Neuronal stem cell (in vitro differentiated cells): ENCODE data around the gene MTMR3.

Experiments
- DNase-seq: peaks from one replicate; pipeline ENCODE4 v3.0.0-alpha.2; 2013; ENCODE audit warnings: low spot score
- H2AFZ ChIP-seq: one replicate; pipeline ENCODE4 v1.6.1; 2013; ENCODE audit warnings: mild to moderate bottlenecking, low read length, inconsistent platforms
- H2AK5ac ChIP-seq: 2 replicates; pipeline ENCODE4 v1.6.1; 2013; ENCODE audit warnings: low read depth, mild to moderate bottlenecking, inconsistent platforms, low read length, moderate library complexity, mixed read lengths
- H2BK120ac ChIP-seq: 2 replicates; pipeline ENCODE4 v1.6.1; 2013; ENCODE audit warnings: low read depth, mild to moderate bottlenecking, inconsistent platforms, low read length, moderate library complexity, mixed read lengths
- H2BK12ac ChIP-seq: one replicate; pipeline ENCODE4 v1.6.1; 2013; ENCODE audit warnings: low read length, inconsistent platforms
- H2BK15ac ChIP-seq: 2 replicates; pipeline ENCODE4 v1.6.1; 2013; ENCODE audit warnings: mild to moderate bottlenecking, low read length, inconsistent platforms, mixed read lengths
- H2BK5ac ChIP-seq: one replicate; pipeline ENCODE4 v1.6.1; 2013; ENCODE audit warnings: inconsistent platforms, mild to moderate bottlenecking, low read length, moderate library complexity
- H3K14ac ChIP-seq: one replicate; pipeline ENCODE4 v1.6.1; 2013; ENCODE audit warnings: low read length, inconsistent platforms
- H3K18ac ChIP-seq: 2 replicates; pipeline ENCODE4 v1.6.1; 2013; ENCODE audit warnings: low read length, inconsistent platforms
- H3K23ac ChIP-seq: 2 replicates; pipeline ENCODE4 v1.6.1; 2013; ENCODE audit warnings: low read depth, mild to moderate bottlenecking, mixed read lengths, low read length, inconsistent platforms; ENCODE audit not compliant: poor library complexity
- H3K27ac ChIP-seq: replicated peaks from 3 replicates; pipeline ENCODE4 v1.5.1; 2013; ENCODE audit warnings: low read length, inconsistent platforms
- H3K27me3 ChIP-seq, 3 experiments: 2 replicates each; pipeline ENCODE4 v1.6.1; 2013; ENCODE audit warnings: low read length in 3 of 3, mild to moderate bottlenecking in 2 of 3, inconsistent platforms in 1 of 3, low read depth in 1 of 3, mixed read lengths in 1 of 3, moderate library complexity in 1 of 3; ENCODE audit not compliant: control insufficient read depth in 3 of 3, insufficient read depth in 3 of 3
- H3K36me3 ChIP-seq, 2 donors: replicated peaks in 1 of 2; 2 replicates each; pipeline ENCODE4 v1.6.1; 2013; ENCODE audit warnings: low read length in 2 of 2; ENCODE audit not compliant: control insufficient read depth in 2 of 2, insufficient read depth in 2 of 2
- H3K4ac ChIP-seq: 2 replicates; pipeline ENCODE4 v1.6.1; 2013; ENCODE audit warnings: inconsistent platforms, mild to moderate bottlenecking, low read length, moderate library complexity
- H3K4me1 ChIP-seq, 2 donors: 1 replicate in 1 of 2; 2 replicates in 1 of 2; pipeline ENCODE4 v1.6.1; 2013; ENCODE audit warnings: low read length in 2 of 2, low read depth in 1 of 2; ENCODE audit not compliant: control insufficient read depth in 2 of 2, insufficient read depth in 1 of 2
- H3K4me2 ChIP-seq: one replicate; pipeline ENCODE4 v1.6.1; 2013; ENCODE audit warnings: mild to moderate bottlenecking, low read length, inconsistent platforms; ENCODE audit not compliant: insufficient read depth, poor library complexity, severe bottlenecking
- H3K4me3 ChIP-seq, 2 donors: 2 replicates each; pipeline ENCODE4 v1.5.1; 2013; ENCODE audit warnings: low read length in 2 of 2, mild to moderate bottlenecking in 2 of 2, inconsistent platforms in 1 of 2, moderate library complexity in 1 of 2
- H3K79me1 ChIP-seq: one replicate; pipeline ENCODE4 v1.6.1; 2013; ENCODE audit warnings: low read depth, mild to moderate bottlenecking, inconsistent platforms, low read length, moderate library complexity
- H3K9ac ChIP-seq: one replicate; pipeline ENCODE4 v1.6.1; 2013; ENCODE audit warnings: mild to moderate bottlenecking, low read depth, low read length, inconsistent platforms; ENCODE audit not compliant: poor library complexity
- H3K9me3 ChIP-seq, 2 donors: replicated peaks in 1 of 2; 2 replicates each; pipeline versions ENCODE3 to v1.6.1; 2013; ENCODE audit warnings: low read length in 2 of 2, mild to moderate bottlenecking in 2 of 2, inconsistent platforms in 1 of 2, low read depth in 1 of 2, mixed read lengths in 1 of 2, moderate library complexity in 1 of 2; ENCODE audit not compliant: control insufficient read depth in 2 of 2, insufficient read depth in 1 of 2
- H4K8ac ChIP-seq: one replicate; pipeline ENCODE4 v1.6.1; 2013; ENCODE audit warnings: low read depth, mild to moderate bottlenecking, inconsistent platforms, low read length, moderate library complexity
- H4K91ac ChIP-seq: one replicate; pipeline ENCODE4 v1.6.1; 2013; ENCODE audit warnings: low read length, low read depth, mild to moderate bottlenecking, inconsistent platforms; ENCODE audit not compliant: poor library complexity
- WGBS, 2 donors: extraction: QIAGEN DNeasy Blood & Tissue Kit; methylation state at CpG; one replicate each; pipeline ENCODE4 v1.1.7; 2013; ENCODE audit warnings: missing lambda C conversion rate in 2 of 2, mixed read lengths in 1 of 2; ENCODE audit not compliant: insufficient read length in 2 of 2, insufficient replicate concordance in 1 of 2; ENCODE audit errors: extremely low coverage in 2 of 2; 5-methylcytosine and 5-hydroxymethylcytosine counted together

MTMR3 gene

DNA sequence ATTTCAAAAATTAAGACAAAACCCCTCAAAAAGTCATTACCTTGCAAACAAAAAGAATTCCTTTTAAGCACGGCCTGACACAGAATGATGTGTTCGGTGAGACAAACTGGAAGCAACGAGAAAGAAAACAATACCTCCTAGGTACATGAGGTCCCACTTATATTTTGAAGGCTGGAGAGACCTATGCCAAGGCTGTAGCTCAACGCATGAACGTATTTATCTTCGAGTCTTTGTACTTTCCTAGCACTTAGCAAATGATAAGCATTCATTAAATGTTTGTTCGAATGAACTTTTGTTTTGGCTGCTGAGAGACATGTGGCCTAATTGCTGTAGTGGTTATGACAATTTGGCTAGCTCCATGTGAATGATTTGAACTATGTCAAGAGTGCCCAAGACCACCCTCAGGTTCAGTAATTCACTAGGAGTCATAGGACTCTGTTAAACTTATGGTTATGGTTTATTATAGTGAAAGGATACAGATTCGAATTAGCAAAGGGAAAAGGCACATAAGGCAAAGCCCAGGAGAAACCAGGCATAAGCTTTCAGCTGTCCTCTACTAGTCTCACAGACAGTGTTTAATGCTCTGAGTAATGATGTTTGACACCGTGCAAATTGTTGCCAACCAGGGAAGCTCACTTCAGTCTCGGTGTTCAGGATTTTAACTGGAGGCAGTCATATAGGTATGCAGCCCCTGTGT is 171.2 kb downstream of the MTMR3 start:
- H3K4me2 ChIP-seq: no peak overlapping the region
- no peak overlapping the region for H3K18ac ChIP-seq
- no peak overlapping the region for H2BK12ac ChIP-seq
- no peak overlapping the region for H3K4me3 ChIP-seq
- H2BK120ac ChIP-seq: no peak overlapping the region
- peaks cover 0 to 10% of the 10 kb centered on the region in 2 donors for H3K9me3 ChIP-seq
- no peak overlapping the region for H3K27ac ChIP-seq
- no CpG with 5 or more reads among the region's 10 CpGs for WGBS, 2 donors
- no peak overlapping the region for H3K23ac ChIP-seq
- H3K9ac ChIP-seq: no peak overlapping the region
- no peak overlapping the region for H2AK5ac ChIP-seq
- no peak for DNase-seq
- H4K91ac ChIP-seq: no peak overlapping the region
- no peaks in the 10 kb centered on the region for H3K36me3 ChIP-seq
- H3K4ac ChIP-seq: no peak overlapping the region
- no peak overlapping the region for H3K14ac ChIP-seq
- H4K8ac ChIP-seq: no peak overlapping the region
- no peak overlapping the region for H2AFZ ChIP-seq
- no peak overlapping the region for H2BK5ac ChIP-seq
- H3K79me1 ChIP-seq: no peaks in the 10 kb centered on the region
- H3K27me3 ChIP-seq: no peaks in the 10 kb centered on the region
- peaks cover 0 to 3% of the 10 kb centered on the region in 2 donors for H3K4me1 ChIP-seq
- H2BK15ac ChIP-seq: no peak overlapping the region

DNA sequence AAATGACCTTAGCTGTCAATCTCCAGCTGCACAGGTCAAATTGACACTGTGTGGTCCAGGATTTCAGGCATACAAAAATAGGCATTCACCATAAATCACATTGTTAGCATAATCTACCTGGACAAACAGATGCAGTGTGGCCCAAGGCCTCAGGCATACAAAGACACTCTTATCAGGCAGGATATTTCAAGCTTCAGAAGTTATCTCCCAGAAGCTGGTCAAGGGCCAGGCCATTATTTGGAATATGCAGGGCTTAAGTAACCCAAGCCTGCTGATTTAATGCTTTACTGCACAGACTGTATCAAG is 171.7 kb downstream of the MTMR3 start:
- Histone ChIP-seq H3K4me2 (no peak overlapping the region), H2BK15ac (no peak overlapping the region), H2AK5ac (no peak overlapping the region), H3K9me3 (peaks cover 0 to 10% of the 10 kb centered on the region in 2 donors), H3K79me1 (no peaks in the 10 kb centered on the region), H3K27me3 (no peaks in the 10 kb centered on the region), H3K4me1 (peaks cover 0 to 3% of the 10 kb centered on the region in 2 donors), H2BK5ac (no peak overlapping the region), H3K27ac (no peak overlapping the region), H3K14ac (no peak overlapping the region), H2BK12ac (no peak overlapping the region), H3K18ac (no peak overlapping the region), H3K4ac (no peak overlapping the region), H2BK120ac (no peak overlapping the region), H3K4me3 (no peak overlapping the region), H3K9ac (no peak overlapping the region), H4K91ac (no peak overlapping the region), H3K36me3 (no peaks in the 10 kb centered on the region), H3K23ac (no peak overlapping the region), H2AFZ (no peak overlapping the region), H4K8ac (no peak overlapping the region)
- DNase-seq: no peak

DNA sequence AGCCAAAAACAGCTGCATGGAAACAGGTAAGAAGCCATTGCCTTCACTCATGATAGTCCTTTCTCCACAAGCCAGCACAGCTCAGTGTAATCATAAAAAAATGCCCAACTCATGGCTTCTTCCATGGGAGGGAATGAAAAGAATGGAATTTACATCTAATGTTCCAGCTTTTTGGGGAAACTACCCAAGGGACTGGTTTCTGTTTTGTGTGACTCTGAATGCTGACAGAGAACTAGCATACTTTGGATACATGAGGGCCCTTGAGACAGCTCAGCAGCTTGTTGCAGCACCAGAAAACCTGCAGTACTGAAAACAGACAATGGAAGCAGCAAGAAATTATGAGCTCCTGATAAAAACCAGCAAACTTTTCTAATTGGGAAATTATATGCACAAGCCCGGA is 173.0 kb downstream of the MTMR3 start:
- no peak overlapping the region for H3K9ac ChIP-seq
- no peak overlapping the region for H2AK5ac ChIP-seq
- H3K9me3 ChIP-seq: peaks cover 0 to 10% of the 10 kb centered on the region in 2 donors
- H3K4ac ChIP-seq: no peak overlapping the region
- H3K36me3 ChIP-seq: no peaks in the 10 kb centered on the region
- H2BK120ac ChIP-seq: no peak overlapping the region
- H3K4me1 ChIP-seq: peaks cover 0 to 3% of the 10 kb centered on the region in 2 donors
- no peak for DNase-seq
- H3K27ac ChIP-seq: no peak overlapping the region
- H2BK12ac ChIP-seq: no peak overlapping the region
- H2AFZ ChIP-seq: no peak overlapping the region
- no peak overlapping the region for H2BK5ac ChIP-seq
- H3K4me2 ChIP-seq: no peak overlapping the region
- H3K18ac ChIP-seq: no peak overlapping the region
- H4K8ac ChIP-seq: no peak overlapping the region
- H3K4me3 ChIP-seq: no peak overlapping the region
- no peak overlapping the region for H3K14ac ChIP-seq
- H3K27me3 ChIP-seq: no peaks in the 10 kb centered on the region
- H3K79me1 ChIP-seq: no peaks in the 10 kb centered on the region
- H2BK15ac ChIP-seq: no peak overlapping the region
- H3K23ac ChIP-seq: no peak overlapping the region
- WGBS, 2 donors: no CpG with 5 or more reads among the region's 1 CpG
- no peak overlapping the region for H4K91ac ChIP-seq

DNA sequence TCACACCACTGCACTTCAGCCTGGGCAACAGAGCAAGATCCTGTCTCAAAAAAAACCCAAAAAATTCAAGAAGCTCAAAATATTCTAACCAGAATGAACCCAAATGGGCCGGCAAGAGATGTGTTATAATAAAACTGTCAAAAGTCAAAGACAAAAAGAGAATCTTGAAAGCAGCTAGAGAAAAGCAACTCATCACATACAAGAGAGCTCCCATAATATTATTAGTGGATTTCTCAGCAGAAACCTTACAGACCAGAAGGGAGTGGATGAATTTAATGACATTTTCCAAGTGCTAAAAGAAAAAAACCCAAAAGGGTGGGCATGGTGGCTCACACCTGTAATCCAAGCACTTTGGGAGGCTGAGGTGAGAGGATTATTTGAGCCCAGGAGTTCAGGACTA is 174.4 kb downstream of the MTMR3 start:
- no peak overlapping the region for H3K14ac ChIP-seq
- H3K4ac ChIP-seq: no peak overlapping the region
- no peak overlapping the region for H2BK15ac ChIP-seq
- DNase-seq: no peak
- H4K91ac ChIP-seq: no peak overlapping the region
- no peaks in the 10 kb centered on the region for H3K36me3 ChIP-seq
- no peak overlapping the region for H3K27ac ChIP-seq
- H2BK5ac ChIP-seq: no peak overlapping the region
- peaks cover 0 to 3% of the 10 kb centered on the region in 2 donors for H3K4me1 ChIP-seq
- no peak overlapping the region for H3K18ac ChIP-seq
- H2BK12ac ChIP-seq: no peak overlapping the region
- no peaks in the 10 kb centered on the region for H3K79me1 ChIP-seq
- H2AFZ ChIP-seq: no peak overlapping the region
- H3K27me3 ChIP-seq: no peaks in the 10 kb centered on the region
- no peak overlapping the region for H3K4me2 ChIP-seq
- no peak overlapping the region for H3K4me3 ChIP-seq
- H4K8ac ChIP-seq: no peak overlapping the region
- H2AK5ac ChIP-seq: no peak overlapping the region
- H2BK120ac ChIP-seq: no peak overlapping the region
- no peak overlapping the region for H3K9ac ChIP-seq
- H3K9me3 ChIP-seq: peaks cover 0 to 10% of the 10 kb centered on the region in 2 donors
- no CpG with 5 or more reads among the region's 1 CpG for WGBS, 2 donors
- no peak overlapping the region for H3K23ac ChIP-seq
